ENCODE data around the gene JMJD1C. TPM values are rescaled to one million over a fixed set of nuclear protein-coding genes. Genes with fewer than 3 reads are reported as not detected.

The JMJD1C gene
- polyA plus RNA-seq, 2 of the 4 experiments (the other 2 are of a cell fraction), result 15.9 to 47.2 TPM

GRCh38 chr10:63425512-63425911 lies 40.3 kb downstream of the JMJD1C start (continued):
- no peak for TF ChIP-seq REST (IDR thresholded peaks at IDR 0.05)
- no peak for TF ChIP-seq FOSB (CRISPR knock-in tag; IDR thresholded peaks at IDR 0.05)
- TF ChIP-seq RARB (CRISPR knock-in tag; IDR thresholded peaks at IDR 0.05), result no peak
- TF ChIP-seq MYC (IDR thresholded peaks at IDR 0.05; ENCODE audit: borderline replicate concordance, low read length), result no peak
- TF ChIP-seq KDM5A (IDR thresholded peaks at IDR 0.05), result no peak
- no peak for TF ChIP-seq ESRRA (IDR thresholded peaks at IDR 0.05; ENCODE audit: borderline replicate concordance, low read length)
- TF ChIP-seq ELK1 (IDR thresholded peaks at IDR 0.05; ENCODE audit: low read depth, low read length), result no peak
- TF ChIP-seq HOXB13 (CRISPR knock-in tag; IDR thresholded peaks at IDR 0.05; ENCODE audit: low read depth), result no peak
- TF ChIP-seq TP53 (CRISPR knock-in tag; IDR thresholded peaks at IDR 0.05), result no peak
- no peak for TF ChIP-seq TFCP2L1 (CRISPR knock-in tag; IDR thresholded peaks at IDR 0.05)

- no peak overlapping the region for H3K4me2 ChIP-seq
- no peaks in the 10 kb centered on the region for H3K9me3 ChIP-seq
- ChIA-PET CTCF (no interaction called here), POLR2A (no interaction called here)
- H3K4me1 ChIP-seq, result peaks cover 9% of the 10 kb centered on the region
- no peak overlapping the region for H3K4me3 ChIP-seq
- FAIRE-seq (no peak), DNase-seq (ENCODE audit: low read depth in 1 of 2, low spot score in 1 of 2) (no peak), ATAC-seq (no peak)
- H3K27ac ChIP-seq, result no peak overlapping the region
- WGBS (ENCODE audit: missing lambda C conversion rate), result 97% methylated on average over 3 of the region's 3 CpGs
- TF ChIP-seq SREBF2 (IDR thresholded peaks at IDR 0.05) (no peak), MAFK (IDR thresholded peaks at IDR 0.05; ENCODE audit: partially characterized antibody) (peak; percentile 87)
These were observed 41.2 kb downstream of the JMJD1C start for GRCh38 chr10:63424576-63424975.

GRCh38 chr10:63423494-63423893 lies 42.3 kb downstream of the JMJD1C start:
- Histone ChIP-seq H3K4me2 (no peak overlapping the region), H3K4me1 (peaks cover 6% of the 10 kb centered on the region; the same call in 2 of the 3 replicates), H3K4me3 (no peak overlapping the region), H3K27ac (peak overlapping the region in 1 of 2 experiments; percentile 36; a peak in 1 of 6 replicates), H3K9me3 (no peaks in the 10 kb centered on the region)
- CTCF ChIA-PET, result interaction anchor here (0.7 kb wide), 1 partner anchor 587 kb away, joined by 3 read pairs; no protein-coding TSS in a partner anchor
- DNase-seq (ENCODE audit: low read depth in 1 of 2, low spot score in 1 of 2), result no peak
- TF ChIP-seq NFE2L2 (conservative IDR thresholded peaks at IDR 0.05; ENCODE audit: low read length) (peak; percentile 82), BCL3 (IDR thresholded peaks at IDR 0.05) (no peak), MAFK (IDR thresholded peaks at IDR 0.05; ENCODE audit: partially characterized antibody) (peak; percentile 92)
- ATAC-seq, result no peak
- FAIRE-seq, result no peak
- POLR2A ChIA-PET, result no interaction called here
- WGBS (ENCODE audit: missing lambda C conversion rate), result 94% methylated on average over 3 of the region's 3 CpGs

GRCh38 chr10:63421591-63421990 lies 44.2 kb downstream of the JMJD1C start:
- H3K4me2 ChIP-seq, result no peak overlapping the region
- CTCF ChIA-PET, result interaction anchor here (0.8 kb wide), 1 partner anchor 149 kb away, joined by 3 read pairs; no protein-coding TSS in a partner anchor
- no peaks in the 10 kb centered on the region for H3K9me3 ChIP-seq
- DNase-seq (ENCODE audit: low read depth in 1 of 2, low spot score in 1 of 2) (no peak), FAIRE-seq (no peak), ATAC-seq (peak in 1 of 2 experiments; percentile 29; a peak in 1 of 6 replicates)
- POLR2A ChIA-PET, result no interaction called here
- no peak overlapping the region for H3K27ac ChIP-seq
- H3K4me1 ChIP-seq, result peaks cover 25% of the 10 kb centered on the region
- H3K4me3 ChIP-seq, result no peak overlapping the region
- TF ChIP-seq ZFP36 (IDR thresholded peaks at IDR 0.05; ENCODE audit: borderline replicate concordance, partially characterized antibody), result no peak
- TF ChIP-seq CEBPB (IDR thresholded peaks at IDR 0.05), result no peak
- no peak for TF ChIP-seq FOXS1 (CRISPR knock-in tag; IDR thresholded peaks at IDR 0.05)
- TF ChIP-seq CBX8 (IDR thresholded peaks at IDR 0.05), result no peak
- no peak for TF ChIP-seq CTCF (IDR thresholded peaks at IDR 0.05)
- no peak for TF ChIP-seq ELK1 (IDR thresholded peaks at IDR 0.05; ENCODE audit: low read depth, low read length)
- TF ChIP-seq TP53 (CRISPR knock-in tag; IDR thresholded peaks at IDR 0.05), result no peak
- TF ChIP-seq PHF8 (IDR thresholded peaks at IDR 0.05; ENCODE audit: borderline replicate concordance, low read depth), result no peak
- no peak for TF ChIP-seq GATA3 (IDR thresholded peaks at IDR 0.05; ENCODE audit: borderline replicate concordance)
- no peak for TF ChIP-seq NPAS2 (CRISPR knock-in tag; IDR thresholded peaks at IDR 0.05; ENCODE audit: borderline replicate concordance)
- TF ChIP-seq ZC3H11A (IDR thresholded peaks at IDR 0.05), result no peak
- TF ChIP-seq POLR2AphosphoS2 (conservative IDR thresholded peaks at IDR 0.05; ENCODE audit: low read length), result no peak
